ENCODE measurements around the gene DIP2B.

GRCh38 chr12:50776749-50777728 lies 272.3 kb downstream of the DIP2B start:
- TF ChIP-seq SIN3A (IDR thresholded peaks at IDR 0.05; ENCODE audit: borderline replicate concordance, insufficient read depth, low read depth, low read length) (no peak), CTCF (IDR thresholded peaks at IDR 0.05) (no peak), POLR2AphosphoS5 (IDR thresholded peaks at IDR 0.05; ENCODE audit: low read depth, low read length) (no peak)

Measured in Panc1 (cell line).